Measurements from ENCODE around the gene COL18A1.

COL18A1 gene

DNA sequence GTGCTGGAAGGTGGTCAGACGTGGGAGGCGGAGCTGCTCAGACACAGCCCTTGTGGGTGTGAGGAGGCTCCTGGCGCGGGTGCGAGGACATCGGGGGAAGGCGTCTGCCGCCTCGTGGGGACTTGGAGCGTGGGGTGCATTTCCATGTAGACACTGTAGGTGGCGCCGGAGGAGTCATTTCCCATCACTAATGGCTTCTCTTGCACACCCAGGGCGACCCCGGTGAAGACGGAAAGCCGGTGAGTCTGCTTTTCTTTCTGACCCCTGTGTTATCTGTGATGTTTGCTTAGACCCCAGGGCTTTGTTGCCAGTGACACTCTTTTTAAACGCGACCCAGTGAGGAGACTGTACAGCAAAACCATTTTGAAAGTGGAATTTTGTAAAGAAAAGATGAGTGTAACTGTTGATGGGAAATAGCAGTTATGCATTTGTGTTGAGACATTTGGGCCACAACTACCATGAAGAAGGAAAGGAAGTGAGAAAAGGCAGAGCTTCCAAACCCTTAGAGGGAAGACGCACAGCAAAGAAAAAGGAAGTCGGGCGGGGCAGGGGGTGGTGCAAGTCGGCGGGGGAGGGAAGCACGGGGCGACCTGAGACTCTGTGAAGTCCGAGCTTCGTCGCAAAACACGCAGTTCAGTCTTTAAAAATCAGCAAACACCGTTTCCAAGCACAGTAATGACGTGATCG lies 73.3 kb downstream of the COL18A1 start:
- intact Hi-C loops (cut with DNase I): no loop called here
- DNase-seq: peak; percentile 53 to 89 (median 77)

- intact Hi-C loops (cut with DNase I): no loop called here
- DNase-seq: no peak
Measured at GRCh38 chr21:45478816-45479669, 74.1 kb downstream of the COL18A1 start.

DNA sequence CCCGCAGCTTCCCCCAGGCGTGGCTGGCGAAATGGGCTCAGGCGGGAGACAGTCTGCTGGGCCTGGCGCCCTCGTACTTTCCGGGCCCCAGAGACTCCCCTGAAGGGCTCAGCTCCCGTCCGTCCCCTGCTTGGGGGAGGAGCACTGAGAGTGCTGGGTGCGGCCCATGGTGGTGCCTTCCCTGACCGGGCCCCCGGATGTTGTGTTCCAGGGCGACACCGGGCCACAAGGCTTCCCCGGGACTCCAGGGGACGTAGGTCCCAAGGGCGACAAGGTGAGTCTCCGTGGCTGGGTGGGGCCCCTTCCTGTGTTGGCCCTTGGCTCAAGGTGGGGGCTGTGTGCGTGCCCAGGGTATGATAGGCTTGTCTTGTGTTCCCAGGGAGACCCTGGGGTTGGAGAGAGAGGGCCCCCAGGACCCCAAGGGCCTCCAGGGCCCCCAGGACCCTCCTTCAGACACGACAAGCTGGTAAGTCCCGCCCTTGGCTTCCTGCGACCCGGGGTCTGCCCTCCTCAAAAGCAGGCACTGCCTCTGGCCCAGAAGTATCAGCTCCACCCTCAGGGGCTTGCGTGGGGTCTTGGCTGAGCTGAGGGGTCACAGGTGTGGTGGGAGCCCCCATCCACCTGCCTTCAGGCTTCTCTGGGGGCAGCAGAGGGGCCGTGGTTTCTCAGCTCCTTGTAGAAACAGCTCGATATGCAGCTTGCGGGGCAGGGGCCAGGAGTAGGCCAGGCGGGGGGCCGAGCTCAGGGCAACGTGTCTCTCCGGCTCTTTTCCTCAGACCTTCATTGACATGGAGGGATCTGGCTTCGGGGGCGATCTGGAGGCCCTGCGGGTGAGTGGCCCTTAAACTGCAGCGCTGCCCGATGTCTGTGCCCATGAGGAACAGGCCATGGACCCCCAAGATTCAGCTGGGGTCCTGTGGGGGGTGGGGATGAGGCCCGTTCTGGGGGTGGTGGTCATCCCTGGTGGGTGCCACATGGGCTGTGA lies 75.0 kb downstream of the COL18A1 start:
- DNase-seq: no peak
- intact Hi-C loops (cut with DNase I): no loop called here

DNA sequence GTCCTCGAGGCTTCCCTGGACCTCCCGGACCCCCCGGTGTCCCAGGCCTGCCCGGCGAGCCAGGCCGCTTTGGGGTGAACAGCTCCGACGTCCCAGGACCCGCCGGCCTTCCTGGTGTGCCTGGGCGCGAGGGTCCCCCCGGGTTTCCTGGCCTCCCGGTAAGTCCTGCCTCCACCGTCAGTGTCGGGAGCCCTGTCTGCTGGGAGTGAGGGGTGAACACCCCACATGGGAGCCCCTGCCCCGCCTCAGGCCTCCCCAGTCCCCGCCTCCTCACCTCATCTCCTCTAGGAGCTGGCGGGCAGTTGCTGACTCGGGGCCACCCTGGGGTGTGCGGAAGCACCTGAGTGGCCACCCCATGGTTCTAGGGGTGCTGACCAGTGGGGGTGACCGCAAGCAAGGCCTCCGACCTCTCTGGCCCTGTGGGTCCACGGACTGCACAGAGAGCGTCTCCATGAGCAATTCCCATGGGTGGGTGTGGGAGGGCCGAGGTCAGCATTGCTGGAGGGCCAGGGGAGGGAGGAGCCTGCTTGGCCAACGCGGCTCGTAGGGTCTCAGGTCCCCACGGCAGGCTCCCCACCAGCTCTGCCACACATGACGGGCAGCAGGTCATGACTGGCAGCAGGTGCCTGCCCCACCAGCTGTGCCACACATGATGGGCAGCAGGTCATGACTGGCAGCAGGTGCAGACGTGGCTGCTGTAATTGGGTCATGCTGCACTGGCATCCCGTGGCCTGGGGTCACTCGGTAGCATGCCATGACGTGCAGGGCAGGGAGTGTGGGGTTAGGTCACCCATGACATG lies 75.9 kb downstream of the COL18A1 start:
- no peak for DNase-seq
- intact Hi-C loops (cut with DNase I): no loop called here

- no peak for DNase-seq
- intact Hi-C loops (cut with DNase I): no loop called here
Measured at GRCh38 chr21:45481566-45481965, 76.6 kb downstream of the COL18A1 start.

DNA sequence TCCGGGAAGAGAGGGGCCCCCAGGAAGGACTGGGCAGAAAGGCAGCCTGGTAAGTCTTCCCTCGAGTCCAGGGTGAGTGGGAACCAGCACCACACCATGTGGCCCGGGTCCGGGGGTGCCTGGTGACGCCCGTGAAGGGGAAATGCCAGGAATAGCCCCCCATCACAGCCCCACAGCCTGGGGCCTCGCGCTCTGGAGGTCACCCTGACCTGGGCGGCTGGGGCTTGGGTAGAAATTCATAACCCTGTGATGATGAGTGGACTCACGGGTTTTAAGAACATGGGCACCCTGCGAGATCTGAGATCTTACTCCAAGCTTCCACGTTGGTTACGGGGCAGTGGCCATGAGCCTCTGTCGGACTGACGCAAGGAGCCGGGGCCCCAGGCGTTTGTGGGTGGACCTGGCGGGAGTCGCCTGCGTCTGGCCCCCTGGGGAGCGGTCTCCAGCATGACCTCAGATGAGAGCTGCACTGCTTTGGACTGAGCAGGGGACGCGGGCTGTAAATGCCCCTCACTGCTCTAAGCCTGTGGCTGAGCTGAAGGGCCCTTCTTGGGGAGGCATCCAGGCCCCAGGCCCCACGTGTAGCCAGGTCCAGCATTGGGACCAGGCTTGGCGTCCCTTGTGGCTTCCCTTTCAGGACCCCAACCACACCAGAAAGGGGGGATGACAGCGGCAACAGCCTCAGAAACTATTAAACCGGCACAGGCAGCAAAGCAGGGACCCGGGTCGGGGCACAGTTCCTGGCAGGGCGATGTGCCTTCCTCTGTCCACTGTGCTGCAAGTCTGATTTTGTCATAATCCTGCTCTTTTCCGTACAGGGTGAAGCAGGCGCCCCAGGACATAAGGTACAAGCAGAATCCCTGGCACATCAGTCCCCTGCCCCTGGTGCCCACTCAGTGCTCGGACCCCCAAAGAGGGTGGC lies 77.3 kb downstream of the COL18A1 start:
- DNase-seq: no peak
- intact Hi-C loops (cut with DNase I): no loop called here

GRCh38 chr21:45482899-45483821 lies 78.2 kb downstream of the COL18A1 start:
- DNase-seq: peak in 5 of 42 donors; percentile 26 to 43 (median 40)
- intact Hi-C loops (cut with DNase I): no loop called here

GRCh38 chr21:45484318-45484717 lies 79.4 kb downstream of the COL18A1 start:
- intact Hi-C loops (cut with DNase I): no loop called here

GRCh38 chr21:45485686-45486442 lies 80.9 kb downstream of the COL18A1 start:
- intact Hi-C loops (cut with DNase I): no loop called here
- no peak for DNase-seq

More at GRCh38 chr21:45484318-45484717, 79.4 kb downstream of the COL18A1 start:
- no peak for DNase-seq

DNA sequence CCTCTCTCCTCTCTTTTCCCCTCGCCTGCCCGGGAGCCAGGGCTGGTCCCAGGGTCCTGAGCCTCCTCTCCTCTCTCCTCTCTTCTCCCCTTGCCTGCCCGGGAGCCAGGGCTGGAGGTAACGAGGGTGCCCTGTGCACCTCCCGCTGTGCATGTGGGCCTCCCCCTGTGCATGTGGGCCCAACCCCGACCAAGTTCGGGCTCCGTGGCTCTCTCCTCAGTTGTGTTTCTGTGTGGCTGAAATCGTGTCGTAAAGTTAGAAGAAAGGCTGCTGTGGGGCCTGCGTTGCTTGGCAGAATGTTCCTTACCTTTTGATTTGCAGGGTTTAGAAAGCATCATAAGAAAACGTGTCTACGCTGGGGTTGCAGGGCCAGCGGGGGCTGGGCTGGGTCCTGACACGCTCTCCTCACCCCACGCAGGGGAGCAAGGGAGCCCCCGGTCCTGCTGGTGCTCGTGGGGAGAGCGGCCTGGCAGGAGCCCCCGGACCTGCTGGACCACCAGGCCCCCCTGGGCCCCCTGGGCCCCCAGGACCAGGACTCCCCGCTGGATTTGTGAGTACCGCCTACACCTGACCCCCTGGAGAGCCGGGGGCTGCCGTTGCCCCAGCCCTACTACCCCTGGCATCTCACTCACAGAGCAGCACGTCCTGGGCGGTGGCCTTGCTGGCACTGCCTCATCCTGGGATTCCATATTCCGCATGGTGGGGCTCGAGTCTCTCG lies 81.6 kb downstream of the COL18A1 start:
- DNase-seq: no peak
- intact Hi-C loops (cut with DNase I): no loop called here

- intact Hi-C loops (cut with DNase I): no loop called here
- DNase-seq: no peak
Measured at GRCh38 chr21:45487161-45487806, 82.3 kb downstream of the COL18A1 start.

GRCh38 chr21:45487891-45488600 lies 83.1 kb downstream of the COL18A1 start:
- intact Hi-C loops (cut with DNase I): no loop called here
- no peak for DNase-seq

- intact Hi-C loops (cut with DNase I): no loop called here
- DNase-seq: no peak
Measured at GRCh38 chr21:45488931-45489721, 84.2 kb downstream of the COL18A1 start.

All from head of caudate nucleus (tissue), 42 donors.